Activated naive CD8-positive, alpha-beta T cell treated with anti-CD3 and anti-CD28 coated beads for 36 hours (primary cell): ENCODE measurements around the gene KRT85. TPM values are rescaled to one million over a fixed set of nuclear protein-coding genes. Genes with fewer than 3 reads are reported as not detected.
A peak's percentile ranks its signal among the peaks of the same experiment; 100 is the strongest.

Source experiments
- DNase-seq: peaks from one replicate; pipeline ENCODE4 v3.0.0; 2021
- H3K27ac Mint-ChIP-seq: one replicate; pipeline ENCODE4 v1.8.0; 2022; ENCODE audit warnings: mild to moderate bottlenecking, moderate library complexity, mixed read lengths
- H3K27me3 Mint-ChIP-seq: one replicate; pipeline ENCODE4 v1.8.0; 2022; ENCODE audit warnings: mild to moderate bottlenecking, mixed read lengths
- H3K36me3 Mint-ChIP-seq: one replicate; pipeline ENCODE4 v1.8.0; 2021; ENCODE audit warnings: mild to moderate bottlenecking, mixed read lengths
- H3K4me1 Mint-ChIP-seq: one replicate; pipeline ENCODE4 v1.8.0; 2021; ENCODE audit warnings: mixed read lengths
- H3K4me3 Mint-ChIP-seq: one replicate; pipeline ENCODE4 v1.8.0; 2022; ENCODE audit warnings: mild to moderate bottlenecking, moderate library complexity, mixed read lengths
- H3K9me3 Mint-ChIP-seq: one replicate; pipeline ENCODE4 v1.8.0; 2022; ENCODE audit warnings: mixed read lengths
- total RNA-seq, 2 experiments: library from RNA; stranded (reverse); gene quantifications; one replicate each; pipeline ENCODE4 v1.2.3, GENCODE V29; 2021

Gene KRT85
- total RNA-seq, 2 experiments from 2014 or later = not detected

DNA sequence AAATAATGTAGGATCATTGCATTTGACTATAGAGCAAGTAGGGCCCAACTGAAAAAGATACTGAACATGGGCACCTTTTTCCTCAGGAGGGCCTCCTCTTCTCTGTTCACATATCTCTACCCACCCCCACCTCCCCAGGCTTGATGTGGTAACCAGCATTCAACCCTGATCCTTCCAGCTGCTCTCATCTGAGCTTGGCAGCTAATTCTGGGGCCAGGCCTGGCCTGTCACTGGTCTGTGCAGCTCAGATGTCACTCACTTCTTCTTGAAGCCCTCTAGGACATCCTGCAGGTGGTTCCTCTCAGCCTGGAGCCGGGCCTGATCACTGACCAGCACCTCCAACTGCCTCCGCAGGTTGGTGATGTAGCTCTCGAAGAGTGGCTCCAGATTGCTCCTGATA is 16.1 kb upstream of the KRT85 start:
- Mint-ChIP-seq H3K4me1 (peaks cover 20% of the 10 kb centered on the region), H3K27ac (no peak overlapping the region), H3K27me3 (no peaks in the 10 kb centered on the region), H3K4me3 (no peak overlapping the region), H3K36me3 (no peaks in the 10 kb centered on the region), H3K9me3 (no peaks in the 10 kb centered on the region)
- no peak for DNase-seq

DNA sequence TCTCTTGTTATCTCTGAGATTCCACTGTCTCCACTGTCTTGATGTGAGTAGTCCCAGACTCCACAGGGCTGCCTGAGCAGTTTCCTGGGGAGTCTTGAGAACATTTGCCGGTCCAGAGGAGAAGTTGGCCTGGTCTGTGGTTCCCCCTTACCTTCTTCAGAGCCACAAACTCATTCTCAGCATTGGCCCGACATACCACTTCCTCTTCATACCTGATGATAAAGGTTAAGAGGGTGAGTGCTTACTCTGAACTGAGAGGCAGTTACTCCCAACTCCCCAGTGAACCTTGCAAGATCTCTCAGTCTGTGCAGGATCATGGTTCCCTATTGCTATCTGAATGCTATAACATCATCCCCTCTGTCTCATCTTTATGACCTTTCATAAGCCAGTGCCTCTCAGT is 15.6 kb upstream of the KRT85 start:
- H3K4me1 Mint-ChIP-seq = peaks cover 20% of the 10 kb centered on the region
- H3K27ac Mint-ChIP-seq = no peak overlapping the region
- H3K9me3 Mint-ChIP-seq = no peaks in the 10 kb centered on the region
- H3K27me3 Mint-ChIP-seq = no peaks in the 10 kb centered on the region
- DNase-seq = no peak
- no peak overlapping the region for H3K4me3 Mint-ChIP-seq
- no peaks in the 10 kb centered on the region for H3K36me3 Mint-ChIP-seq

DNA sequence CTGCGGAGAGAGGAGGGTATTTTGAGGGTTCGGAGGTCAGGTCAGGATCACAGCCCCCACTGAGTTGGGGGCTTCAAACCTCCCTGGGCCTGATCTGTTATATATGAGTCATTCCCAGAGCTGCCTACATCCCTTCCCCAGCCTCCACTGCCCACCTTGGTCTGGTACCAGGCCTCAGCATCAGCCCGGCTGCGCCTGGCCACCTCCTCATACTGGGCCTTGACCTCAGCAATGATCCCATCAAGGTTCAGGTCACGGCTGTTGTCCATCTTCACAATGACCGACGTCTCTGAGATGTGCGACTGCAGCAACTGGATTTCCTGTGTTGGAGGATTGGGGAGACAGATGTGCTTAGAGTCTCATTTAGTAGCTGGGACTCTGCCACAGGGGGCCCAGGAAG is 13.9 kb upstream of the KRT85 start:
- Mint-ChIP-seq H3K4me1 (peaks cover 20% of the 10 kb centered on the region), H3K9me3 (no peaks in the 10 kb centered on the region), H3K27me3 (no peaks in the 10 kb centered on the region), H3K27ac (no peak overlapping the region), H3K4me3 (no peak overlapping the region), H3K36me3 (no peaks in the 10 kb centered on the region)
- DNase-seq = no peak

DNA sequence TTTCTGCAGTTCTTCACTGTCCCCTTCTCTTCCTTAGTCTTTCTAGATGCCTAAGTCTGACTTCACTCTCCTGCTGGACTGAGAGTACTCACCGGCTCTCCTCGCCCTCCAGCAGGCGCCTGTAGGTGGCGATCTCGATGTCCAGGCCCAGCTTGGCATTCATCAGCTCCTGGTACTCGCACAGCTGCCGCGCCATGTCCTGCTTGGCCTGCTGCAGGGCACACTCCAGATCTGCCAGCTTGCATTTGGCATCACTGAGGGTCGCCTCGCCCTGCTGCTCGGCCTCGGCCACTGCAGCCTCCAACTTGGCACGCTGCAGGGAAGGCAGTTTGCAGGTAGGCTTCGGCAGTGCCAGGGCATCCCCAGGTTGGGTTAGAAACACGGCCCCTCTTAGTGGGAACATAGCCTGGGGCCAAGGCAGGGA is 13.0 kb upstream of the KRT85 start:
- Mint-ChIP-seq H3K36me3 (no peaks in the 10 kb centered on the region), H3K9me3 (no peaks in the 10 kb centered on the region), H3K4me3 (no peak overlapping the region), H3K27ac (no peak overlapping the region), H3K4me1 (peaks cover 20% of the 10 kb centered on the region), H3K27me3 (no peaks in the 10 kb centered on the region)
- no peak for DNase-seq

DNA sequence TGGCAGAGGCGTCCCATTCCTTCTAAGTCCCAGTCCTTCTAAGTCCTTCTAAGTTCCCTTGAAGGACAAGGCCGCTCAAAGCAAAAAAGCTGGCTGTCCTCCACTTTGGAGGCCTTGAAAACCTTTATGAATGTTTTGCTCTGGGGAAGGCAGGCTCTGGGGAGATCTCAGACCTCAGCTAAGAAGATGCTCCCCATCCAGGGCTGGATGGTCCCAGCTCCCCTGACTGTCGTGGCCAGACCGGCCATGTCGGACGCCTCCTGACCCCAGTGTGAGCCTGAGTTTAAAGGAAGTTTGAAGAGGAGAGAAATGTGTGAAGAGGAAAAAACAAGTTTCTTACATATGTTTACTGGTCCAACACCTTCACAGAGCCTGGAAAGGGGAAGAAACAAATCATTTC is 12.3 kb upstream of the KRT85 start:
- Mint-ChIP-seq H3K4me3 (no peak overlapping the region), H3K27ac (no peak overlapping the region), H3K36me3 (no peaks in the 10 kb centered on the region), H3K27me3 (no peaks in the 10 kb centered on the region), H3K4me1 (peaks cover 20% of the 10 kb centered on the region), H3K9me3 (no peaks in the 10 kb centered on the region)
- no peak for DNase-seq

DNA sequence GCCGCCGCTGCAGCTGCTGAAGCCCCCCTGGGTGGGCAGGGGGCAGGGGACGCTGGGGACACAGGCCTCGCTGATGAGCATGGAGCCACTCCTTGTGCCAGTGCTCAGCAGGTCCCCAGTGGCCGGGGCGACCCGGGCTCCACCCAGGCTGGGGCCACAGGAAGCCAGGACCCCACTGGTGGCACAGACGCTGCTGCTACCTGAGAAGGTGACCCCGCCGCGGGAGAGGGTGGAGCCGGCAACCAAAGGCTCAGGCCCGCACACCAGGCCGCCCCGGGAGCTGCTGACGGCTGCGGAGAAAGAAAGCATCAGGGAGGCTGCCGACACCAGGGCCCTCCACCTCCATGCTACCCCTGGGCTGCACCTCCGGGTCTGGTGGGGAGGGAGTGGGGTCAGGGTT is 10.8 kb upstream of the KRT85 start:
- Mint-ChIP-seq H3K4me3 (no peak overlapping the region), H3K9me3 (no peaks in the 10 kb centered on the region), H3K27me3 (no peaks in the 10 kb centered on the region), H3K27ac (no peak overlapping the region), H3K36me3 (no peaks in the 10 kb centered on the region), H3K4me1 (peaks cover 15% of the 10 kb centered on the region)
- DNase-seq = no peak

DNA sequence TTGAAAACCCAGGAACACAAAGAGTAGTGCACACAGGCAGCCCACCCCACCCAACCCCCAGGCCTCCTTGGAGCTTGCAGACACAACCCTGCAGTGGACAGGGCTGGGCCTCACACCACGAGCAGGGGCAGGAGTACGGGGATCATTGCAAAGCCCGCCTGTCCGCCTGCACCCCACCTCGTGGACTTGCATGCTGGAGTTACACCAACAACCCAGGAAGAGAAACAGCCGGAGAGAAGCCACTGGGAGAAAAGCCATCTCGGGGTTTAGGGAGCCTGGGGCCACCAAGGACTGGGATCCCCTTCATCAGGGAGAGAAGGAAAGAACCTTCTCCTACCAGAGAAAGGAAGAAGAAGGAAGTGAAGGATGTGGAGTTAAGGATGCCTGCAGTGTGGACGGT is 10.0 kb upstream of the KRT85 start:
- peaks cover under 1% of the 10 kb centered on the region for H3K27me3 Mint-ChIP-seq
- no peak overlapping the region for H3K27ac Mint-ChIP-seq
- H3K36me3 Mint-ChIP-seq = no peaks in the 10 kb centered on the region
- no peaks in the 10 kb centered on the region for H3K9me3 Mint-ChIP-seq
- H3K4me1 Mint-ChIP-seq = peaks cover 7% of the 10 kb centered on the region
- no peak for DNase-seq
- H3K4me3 Mint-ChIP-seq = no peak overlapping the region

DNA sequence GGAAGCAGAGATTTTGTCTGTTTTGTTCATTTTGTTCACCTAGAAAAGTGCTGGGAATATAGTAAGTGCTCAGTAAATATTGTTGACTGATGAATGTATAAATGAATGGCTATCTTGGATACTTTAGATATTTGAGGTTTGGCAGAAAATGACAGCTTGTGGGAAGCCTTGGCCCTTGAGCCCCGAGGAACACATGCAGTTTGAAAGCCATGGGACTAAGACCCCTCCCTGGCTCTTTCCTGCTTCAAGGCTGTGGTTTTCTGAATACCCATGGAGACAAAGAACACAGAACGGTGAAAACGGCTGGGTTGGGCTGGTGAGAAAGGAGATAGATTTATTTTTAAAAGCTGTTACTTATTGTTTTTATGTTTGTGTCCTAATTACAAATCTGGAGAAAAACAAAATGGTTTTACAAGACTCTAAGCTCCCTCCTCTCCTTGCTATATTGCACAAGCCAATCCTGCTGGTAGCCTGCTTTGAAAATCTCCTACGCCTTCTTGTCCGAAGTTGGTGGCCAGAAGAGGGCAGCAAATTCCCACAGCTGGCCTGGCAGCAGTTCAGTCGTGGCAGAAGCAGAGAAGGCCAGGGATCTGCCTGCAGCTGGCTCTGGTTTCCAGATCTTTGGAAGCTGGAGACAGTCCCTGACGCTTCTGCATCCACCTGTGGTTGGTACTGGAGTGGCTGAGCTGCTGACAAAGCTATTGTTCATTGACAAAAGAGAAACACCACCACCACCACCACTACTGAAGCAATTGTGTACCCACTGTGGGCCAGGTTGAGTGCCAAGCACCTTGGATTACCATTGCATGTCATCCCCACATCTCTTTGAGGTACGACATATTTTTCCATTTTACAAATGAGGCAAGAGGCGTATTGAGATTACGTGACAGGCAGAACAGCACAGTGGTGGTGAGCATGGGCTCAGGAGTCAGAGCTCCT is 5.2 kb upstream of the KRT85 start:
- Mint-ChIP-seq H3K4me1 (peaks cover 2% of the 10 kb centered on the region), H3K4me3 (no peak overlapping the region), H3K27ac (no peak overlapping the region), H3K36me3 (no peaks in the 10 kb centered on the region), H3K9me3 (no peaks in the 10 kb centered on the region), H3K27me3 (peaks cover 6% of the 10 kb centered on the region)
- DNase-seq = peak; percentile 50

DNA sequence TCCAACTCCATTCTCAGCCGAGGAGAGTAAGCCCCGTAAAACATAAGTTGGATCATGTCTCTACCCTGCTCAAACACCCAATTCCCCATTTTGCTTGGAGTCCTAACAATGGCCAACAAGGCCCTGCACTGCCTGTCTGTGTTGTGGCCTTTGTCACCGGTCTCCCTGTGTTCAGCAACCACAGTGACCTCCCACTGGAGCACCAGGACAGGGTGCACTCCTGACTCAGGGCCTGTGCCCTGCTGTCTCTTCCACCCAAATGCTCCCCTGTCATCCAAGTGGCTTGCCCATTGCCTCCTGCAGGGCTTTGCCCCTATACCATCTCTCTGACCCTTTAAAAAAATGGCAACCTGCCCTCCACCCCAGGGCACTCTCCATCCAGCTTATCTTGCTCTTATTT is 4.4 kb upstream of the KRT85 start:
- Mint-ChIP-seq H3K4me3 (no peak overlapping the region), H3K27ac (no peak overlapping the region), H3K27me3 (peaks cover 6% of the 10 kb centered on the region), H3K9me3 (no peaks in the 10 kb centered on the region), H3K36me3 (no peaks in the 10 kb centered on the region), H3K4me1 (peaks cover 2% of the 10 kb centered on the region)
- no peak for DNase-seq

DNA sequence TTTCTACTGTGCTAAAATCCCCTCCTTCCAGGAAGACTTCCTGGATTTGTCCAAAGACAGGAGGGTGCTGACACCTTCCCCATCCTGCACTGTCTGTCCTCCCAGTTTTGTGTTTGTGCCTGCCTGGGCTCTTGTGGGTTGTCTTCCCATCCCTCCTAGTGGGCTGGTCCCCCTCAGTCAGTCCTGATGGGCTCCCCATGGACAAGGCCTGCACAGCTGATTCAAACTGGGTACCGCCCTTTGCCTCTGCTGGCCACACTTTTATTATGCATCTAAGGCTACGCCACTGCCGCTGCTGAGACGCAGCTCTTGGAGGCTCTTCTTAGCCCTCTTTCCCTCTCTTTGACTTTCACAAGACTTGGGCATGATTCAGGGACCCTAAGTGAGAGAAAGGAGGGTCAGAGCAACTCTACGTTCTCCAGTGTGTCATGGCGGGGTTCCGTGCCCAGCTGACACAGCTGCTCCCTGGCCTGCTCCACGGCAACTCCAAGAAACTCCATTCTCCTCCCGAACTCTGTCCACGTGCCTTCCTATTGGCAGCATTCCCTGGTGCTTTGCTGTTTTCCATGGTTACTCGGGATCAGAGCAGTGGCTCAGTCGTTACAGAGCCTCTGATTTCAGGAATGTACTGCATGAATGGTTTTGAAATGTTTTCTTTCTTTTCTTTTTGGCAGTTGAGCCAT is 3.8 kb upstream of the KRT85 start:
- peaks cover 2% of the 10 kb centered on the region for H3K4me1 Mint-ChIP-seq
- H3K36me3 Mint-ChIP-seq = no peaks in the 10 kb centered on the region
- H3K27me3 Mint-ChIP-seq = peaks cover 6% of the 10 kb centered on the region
- H3K4me3 Mint-ChIP-seq = no peak overlapping the region
- no peaks in the 10 kb centered on the region for H3K9me3 Mint-ChIP-seq
- no peak overlapping the region for H3K27ac Mint-ChIP-seq
- DNase-seq = no peak

DNA sequence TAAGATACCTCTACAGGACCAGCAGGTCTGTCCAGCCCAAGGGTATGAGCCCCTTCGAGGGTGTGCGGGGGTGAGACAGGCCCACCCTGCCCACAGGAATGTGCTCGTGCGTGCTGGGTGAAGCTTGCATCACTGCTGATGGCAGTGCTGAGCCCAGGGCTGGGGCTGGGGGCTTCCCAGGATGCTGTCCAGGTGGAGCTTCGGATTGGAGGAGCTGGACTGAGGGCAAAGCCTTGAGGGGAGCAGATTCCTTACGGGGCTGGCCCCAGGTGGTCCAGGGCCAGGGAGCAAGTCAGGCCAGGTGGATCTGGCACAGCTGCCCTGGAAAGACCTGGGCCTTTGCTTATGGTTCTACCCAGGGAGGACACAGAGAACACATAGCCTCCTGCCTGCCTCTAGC is 2.5 kb upstream of the KRT85 start:
- no peak overlapping the region for H3K27ac Mint-ChIP-seq
- peaks cover 2% of the 10 kb centered on the region for H3K4me1 Mint-ChIP-seq
- peaks cover 6% of the 10 kb centered on the region for H3K27me3 Mint-ChIP-seq
- H3K4me3 Mint-ChIP-seq = no peak overlapping the region
- no peak for DNase-seq
- no peaks in the 10 kb centered on the region for H3K36me3 Mint-ChIP-seq
- H3K9me3 Mint-ChIP-seq = no peaks in the 10 kb centered on the region

DNA sequence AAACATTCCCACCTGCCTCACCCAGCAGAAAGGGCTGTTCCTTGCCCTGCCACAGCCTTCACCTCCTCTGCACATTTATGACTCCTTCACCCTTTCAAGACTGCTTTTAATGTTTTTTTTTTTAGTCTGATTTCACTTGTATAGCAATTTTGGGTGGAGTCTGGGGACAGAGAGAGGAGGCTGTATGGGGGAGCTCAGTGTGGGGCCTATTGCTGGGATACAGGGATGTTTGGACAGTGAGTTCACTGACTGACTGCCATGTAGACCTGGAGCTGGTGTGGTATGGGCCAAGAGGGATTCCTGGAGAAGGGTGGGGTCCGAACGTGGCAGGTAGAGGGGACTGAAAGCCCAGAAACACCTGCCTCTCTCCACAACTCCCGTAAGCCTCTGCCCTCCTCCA is 1.9 kb upstream of the KRT85 start:
- no peaks in the 10 kb centered on the region for H3K36me3 Mint-ChIP-seq
- H3K4me1 Mint-ChIP-seq = peaks cover 2% of the 10 kb centered on the region
- H3K27me3 Mint-ChIP-seq = peaks cover 6% of the 10 kb centered on the region
- H3K27ac Mint-ChIP-seq = no peak overlapping the region
- H3K9me3 Mint-ChIP-seq = no peaks in the 10 kb centered on the region
- no peak overlapping the region for H3K4me3 Mint-ChIP-seq
- DNase-seq = no peak

DNA sequence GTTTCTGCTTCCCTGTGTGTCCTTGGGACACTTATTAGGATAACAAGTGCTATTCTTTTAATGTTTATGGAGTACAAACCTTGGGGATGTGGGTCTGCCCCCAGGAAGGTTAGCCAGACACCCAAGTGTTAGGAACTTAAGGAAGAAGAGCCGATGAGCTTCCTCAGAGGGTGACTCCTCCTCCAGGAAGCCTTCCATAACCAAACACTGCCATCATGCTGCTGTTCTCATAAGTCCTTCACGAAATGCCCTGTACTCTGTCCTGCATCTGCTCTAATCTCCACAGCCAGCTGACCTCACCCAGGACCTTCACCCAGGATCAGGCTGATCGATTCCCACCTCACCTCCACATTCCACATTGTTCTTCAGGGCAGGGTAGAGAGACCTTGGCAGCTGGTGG is 1.2 kb upstream of the KRT85 start:
- H3K9me3 Mint-ChIP-seq = no peaks in the 10 kb centered on the region
- H3K36me3 Mint-ChIP-seq = no peaks in the 10 kb centered on the region
- peaks cover 2% of the 10 kb centered on the region for H3K4me1 Mint-ChIP-seq
- H3K4me3 Mint-ChIP-seq = no peak overlapping the region
- no peak overlapping the region for H3K27ac Mint-ChIP-seq
- H3K27me3 Mint-ChIP-seq = peaks cover 6% of the 10 kb centered on the region
- DNase-seq = no peak

DNA sequence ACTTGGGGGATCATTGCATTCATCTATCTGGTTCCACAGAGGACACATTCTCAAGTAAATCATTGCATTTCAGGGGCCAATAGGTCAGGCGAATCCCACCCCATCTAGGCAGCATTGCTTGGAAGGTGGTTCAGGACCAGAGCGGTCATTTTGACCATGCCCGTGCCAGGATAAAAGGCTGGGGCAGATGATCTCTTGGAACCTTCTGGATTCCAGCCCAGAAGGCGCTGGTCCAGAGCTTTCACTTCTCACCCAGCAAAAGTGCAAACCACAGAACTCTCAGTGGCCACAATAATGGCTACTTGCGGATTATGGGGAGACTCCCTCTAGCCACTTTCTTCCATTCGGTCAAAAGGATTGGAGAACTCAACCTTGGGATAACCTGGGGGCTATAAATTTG is 595 bp upstream of the KRT85 start:
- Mint-ChIP-seq H3K27me3 (peaks cover 6% of the 10 kb centered on the region), H3K36me3 (no peaks in the 10 kb centered on the region), H3K4me1 (peaks cover 2% of the 10 kb centered on the region), H3K4me3 (no peak overlapping the region), H3K27ac (no peak overlapping the region), H3K9me3 (no peaks in the 10 kb centered on the region)
- no peak for DNase-seq

DNA sequence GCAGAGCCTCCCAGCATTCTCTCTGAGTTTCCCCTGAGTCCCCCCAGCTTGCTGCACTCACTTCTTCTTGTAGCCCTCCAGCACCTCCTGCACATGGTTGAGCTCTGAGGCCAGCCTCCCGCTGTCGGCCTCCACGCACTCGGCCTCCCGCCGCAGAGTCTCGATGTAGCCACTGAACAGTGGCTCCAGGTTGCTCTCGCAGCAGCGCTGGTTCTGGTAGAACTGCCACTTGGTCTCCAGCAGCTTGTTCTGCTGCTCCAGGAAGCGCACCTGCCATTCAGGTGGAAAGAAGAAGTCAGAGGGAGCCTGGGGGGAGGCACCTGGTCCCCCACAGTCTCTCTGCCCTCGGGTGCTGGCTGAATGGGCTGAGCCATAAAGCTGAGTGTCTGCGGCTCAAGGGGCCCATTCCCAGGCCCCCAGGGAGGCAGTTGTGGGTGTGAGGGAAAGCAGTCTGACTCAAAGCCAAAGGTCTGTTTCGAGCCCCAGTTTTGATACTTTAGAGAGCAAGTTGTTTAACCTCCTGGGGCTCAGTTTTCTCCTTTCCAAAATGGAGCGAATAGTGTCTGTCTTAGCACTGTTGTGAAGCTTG is 2.3 kb downstream of the KRT85 start:
- no peak for DNase-seq
- H3K27ac Mint-ChIP-seq = no peak overlapping the region
- no peaks in the 10 kb centered on the region for H3K36me3 Mint-ChIP-seq
- no peaks in the 10 kb centered on the region for H3K9me3 Mint-ChIP-seq
- H3K4me1 Mint-ChIP-seq = no peaks in the 10 kb centered on the region
- no peaks in the 10 kb centered on the region for H3K27me3 Mint-ChIP-seq
- no peak overlapping the region for H3K4me3 Mint-ChIP-seq
